Measurements from ENCODE around the gene PFDN1. TPM values are rescaled to one million over a fixed set of nuclear protein-coding genes. Genes with fewer than 3 reads are reported as not detected.

The PFDN1 gene
- polyA plus RNA-seq, 1 donor from 2014 or later = 147 TPM

- H3K9ac ChIP-seq (ENCODE audit: low read length) = no peak overlapping the region
- H3K79me2 ChIP-seq (replicated peaks; ENCODE audit: insufficient read depth, low read length) = no peaks in the 10 kb centered on the region
- TF ChIP-seq EP300 (conservative IDR thresholded peaks at IDR 0.05; ENCODE audit: poor library complexity, severe bottlenecking) = no peak
- TF ChIP-seq REST (IDR thresholded peaks at IDR 0.05; ENCODE audit: borderline replicate concordance) = no peak
- TF ChIP-seq EZH2 (IDR thresholded peaks at IDR 0.05; ENCODE audit: borderline replicate concordance, insufficient read depth, low read length, poor library complexity, severe bottlenecking) = no peak
- TF ChIP-seq POLR2AphosphoS5 (IDR thresholded peaks at IDR 0.05) = no peak
- TF ChIP-seq CTCF (IDR thresholded peaks at IDR 0.05; ENCODE audit: poor library complexity, severe bottlenecking) = no peak
- no peak overlapping the region for H3K27ac ChIP-seq (ENCODE audit: low read length)
- no peaks in the 10 kb centered on the region for H3K36me3 ChIP-seq (ENCODE audit: insufficient read depth, low read length)
- H3K4me3 ChIP-seq (ENCODE audit: low read length) = no peak overlapping the region
- H3F3A ChIP-seq (ENCODE audit: insufficient read depth, low read length, poor library complexity, severe bottlenecking) = no peaks in the 10 kb centered on the region
- no peak overlapping the region for H3K4me2 ChIP-seq (ENCODE audit: low read length)
- no peaks in the 10 kb centered on the region for H3K9me3 ChIP-seq (ENCODE audit: low read length)
- no peak overlapping the region for H2AFZ ChIP-seq (ENCODE audit: low read depth, low read length)
- no peaks in the 10 kb centered on the region for H3K9me2 ChIP-seq (ENCODE audit: insufficient read depth, low read length)
- H4K20me1 ChIP-seq (ENCODE audit: insufficient read depth) = no peaks in the 10 kb centered on the region
- no peaks in the 10 kb centered on the region for H3K27me3 ChIP-seq (ENCODE audit: insufficient read depth, low read depth, low read length)
These were observed 9.3 kb upstream of the PFDN1 start for GRCh38 chr5:140312067-140312790.

GRCh38 chr5:140311011-140311467, 8.1 kb upstream of the PFDN1 start:
- no peak for TF ChIP-seq SMC3 (conservative IDR thresholded peaks at IDR 0.05; ENCODE audit: poor library complexity)
- TF ChIP-seq CTCF (IDR thresholded peaks at IDR 0.05; ENCODE audit: poor library complexity, severe bottlenecking) = no peak
- TF ChIP-seq POLR2AphosphoS5 (IDR thresholded peaks at IDR 0.05) = no peak
- no peak for TF ChIP-seq TAF1 (IDR thresholded peaks at IDR 0.05; ENCODE audit: low read depth)
- TF ChIP-seq EZH2 (IDR thresholded peaks at IDR 0.05; ENCODE audit: borderline replicate concordance, insufficient read depth, low read length, poor library complexity, severe bottlenecking) = no peak
- Histone ChIP-seq H3K4me2 (ENCODE audit: low read length) (no peak overlapping the region), H3K27ac (ENCODE audit: low read length) (no peak overlapping the region), H3K9me2 (ENCODE audit: insufficient read depth, low read length) (no peaks in the 10 kb centered on the region), H3F3A (ENCODE audit: insufficient read depth, low read length, poor library complexity, severe bottlenecking) (no peaks in the 10 kb centered on the region), H3K79me2 (replicated peaks; ENCODE audit: insufficient read depth, low read length) (no peaks in the 10 kb centered on the region), H4K20me1 (ENCODE audit: insufficient read depth) (no peaks in the 10 kb centered on the region), H3K9me3 (ENCODE audit: low read length) (no peaks in the 10 kb centered on the region), H3K4me3 (ENCODE audit: low read length) (no peak overlapping the region), H3K9ac (ENCODE audit: low read length) (no peak overlapping the region), H3K36me3 (ENCODE audit: insufficient read depth, low read length) (no peaks in the 10 kb centered on the region), H3K27me3 (ENCODE audit: insufficient read depth, low read depth, low read length) (no peaks in the 10 kb centered on the region), H2AFZ (ENCODE audit: low read depth, low read length) (no peak overlapping the region)
